Activated CD4-positive, alpha-beta memory T cell treated with anti-CD3 and anti-CD28 coated beads, Interleukin-2, amount 10 ng/mL, durations not matched to agents 7 days and 5 days (primary cell): Measurements from ENCODE around the gene ADAMTSL2. TPM values are rescaled to one million over a fixed set of nuclear protein-coding genes. Genes with fewer than 3 reads are reported as not detected.

Experiments
- CTCF ChIA-PET: fragments of 350-600 bp; sonication (Branson Sonifier 250); formaldehyde crosslinking; loops from one replicate; lab custom pipeline; 2021; ENCODE audit warnings: antibody characterized with exemption, inconsistent platforms; lab: Charles Lee
- POLR2A ChIA-PET: fragments of 350-600 bp; sonication (Branson Sonifier 250); formaldehyde crosslinking; loops from one replicate; lab custom pipeline; 2021; ENCODE audit warnings: antibody characterized with exemption; lab: Charles Lee
- DNase-seq: peaks from one replicate; pipeline ENCODE4 v3.0.0-alpha.2; 2020
- H3K27ac Mint-ChIP-seq: one replicate; pipeline ENCODE4 v1.8.0; 2021; ENCODE audit warnings: mild to moderate bottlenecking, mixed read lengths
- H3K27me3 Mint-ChIP-seq: one replicate; pipeline ENCODE4 v1.8.0; 2021; ENCODE audit warnings: mixed read lengths
- H3K36me3 Mint-ChIP-seq: one replicate; pipeline ENCODE4 v1.8.0; 2021; ENCODE audit warnings: low read depth, mixed read lengths
- H3K4me1 Mint-ChIP-seq: one replicate; pipeline ENCODE4 v1.8.0; 2021; ENCODE audit warnings: mixed read lengths
- H3K4me3 Mint-ChIP-seq: one replicate; pipeline ENCODE4 v1.8.0; 2021; ENCODE audit warnings: mild to moderate bottlenecking, mixed read lengths
- H3K9me3 Mint-ChIP-seq: one replicate; pipeline ENCODE4 v1.8.0; 2021; ENCODE audit warnings: mixed read lengths
- total RNA-seq, 2 experiments: library from RNA; stranded (reverse); gene quantifications; one replicate each; pipeline ENCODE4 v1.2.3, GENCODE V29; 2021

ADAMTSL2 gene
- total RNA-seq, 2 experiments from 2014 or later: not detected

GRCh38 chr9:133526721-133527321, 7.7 kb upstream of the ADAMTSL2 start:
- Mint-ChIP-seq H3K9me3 (no peaks in the 10 kb centered on the region), H3K4me1 (no peaks in the 10 kb centered on the region), H3K36me3 (no peaks in the 10 kb centered on the region), H3K27ac (no peak overlapping the region), H3K4me3 (no peak overlapping the region), H3K27me3 (peaks cover 5% of the 10 kb centered on the region)
- ChIA-PET POLR2A (no interaction called here), CTCF (no interaction called here)
- DNase-seq: no peak

GRCh38 chr9:133527444-133527920, 7.0 kb upstream of the ADAMTSL2 start:
- ChIA-PET CTCF (no interaction called here), POLR2A (no interaction called here)
- no peaks in the 10 kb centered on the region for H3K4me1 Mint-ChIP-seq
- H3K27ac Mint-ChIP-seq: no peak overlapping the region
- H3K4me3 Mint-ChIP-seq: no peak overlapping the region
- peaks cover 5% of the 10 kb centered on the region for H3K27me3 Mint-ChIP-seq
- DNase-seq: no peak
- H3K36me3 Mint-ChIP-seq: no peaks in the 10 kb centered on the region
- H3K9me3 Mint-ChIP-seq: no peaks in the 10 kb centered on the region

- Mint-ChIP-seq H3K36me3 (no peaks in the 10 kb centered on the region), H3K27me3 (peaks cover 12% of the 10 kb centered on the region), H3K4me3 (no peak overlapping the region), H3K27ac (no peak overlapping the region), H3K9me3 (no peaks in the 10 kb centered on the region), H3K4me1 (no peaks in the 10 kb centered on the region)
- CTCF ChIA-PET: no interaction called here
- POLR2A ChIA-PET: no interaction called here
- no peak for DNase-seq
Observed at GRCh38 chr9:133528001-133528875, 6.3 kb upstream of the ADAMTSL2 start.

GRCh38 chr9:133528876-133529241, 5.6 kb upstream of the ADAMTSL2 start:
- Mint-ChIP-seq H3K27me3 (peaks cover 17% of the 10 kb centered on the region), H3K27ac (no peak overlapping the region), H3K9me3 (no peaks in the 10 kb centered on the region), H3K36me3 (no peaks in the 10 kb centered on the region), H3K4me3 (no peak overlapping the region), H3K4me1 (no peaks in the 10 kb centered on the region)
- DNase-seq: no peak
- ChIA-PET POLR2A (no interaction called here), CTCF (no interaction called here)

GRCh38 chr9:133529457-133529856, 5.0 kb upstream of the ADAMTSL2 start:
- no peak overlapping the region for H3K4me3 Mint-ChIP-seq
- H3K36me3 Mint-ChIP-seq: no peaks in the 10 kb centered on the region
- no peak overlapping the region for H3K27ac Mint-ChIP-seq
- no peaks in the 10 kb centered on the region for H3K4me1 Mint-ChIP-seq
- no peaks in the 10 kb centered on the region for H3K9me3 Mint-ChIP-seq
- ChIA-PET POLR2A (no interaction called here), CTCF (no interaction called here)
- DNase-seq: no peak
- peaks cover 19% of the 10 kb centered on the region for H3K27me3 Mint-ChIP-seq

- ChIA-PET CTCF (no interaction called here), POLR2A (no interaction called here)
- no peak overlapping the region for H3K4me3 Mint-ChIP-seq
- H3K36me3 Mint-ChIP-seq: no peaks in the 10 kb centered on the region
- H3K27me3 Mint-ChIP-seq: peaks cover 19% of the 10 kb centered on the region
- H3K27ac Mint-ChIP-seq: no peak overlapping the region
- H3K4me1 Mint-ChIP-seq: no peaks in the 10 kb centered on the region
- H3K9me3 Mint-ChIP-seq: no peaks in the 10 kb centered on the region
- DNase-seq: no peak
Observed at GRCh38 chr9:133529874-133530273, 4.6 kb upstream of the ADAMTSL2 start.

- no peak overlapping the region for H3K27ac Mint-ChIP-seq
- no peaks in the 10 kb centered on the region for H3K36me3 Mint-ChIP-seq
- peaks cover 17% of the 10 kb centered on the region for H3K27me3 Mint-ChIP-seq
- POLR2A ChIA-PET: no interaction called here
- H3K9me3 Mint-ChIP-seq: no peaks in the 10 kb centered on the region
- CTCF ChIA-PET: no interaction called here
- H3K4me1 Mint-ChIP-seq: no peaks in the 10 kb centered on the region
- no peak overlapping the region for H3K4me3 Mint-ChIP-seq
- no peak for DNase-seq
Observed at GRCh38 chr9:133531293-133531692, 3.2 kb upstream of the ADAMTSL2 start.

GRCh38 chr9:133532937-133533668, 1.4 kb upstream of the ADAMTSL2 start:
- H3K27ac Mint-ChIP-seq: no peak overlapping the region
- H3K27me3 Mint-ChIP-seq: peaks cover 17% of the 10 kb centered on the region
- DNase-seq: peak; percentile 59
- ChIA-PET CTCF (no interaction called here), POLR2A (no interaction called here)
- H3K36me3 Mint-ChIP-seq: no peaks in the 10 kb centered on the region
- H3K4me1 Mint-ChIP-seq: no peaks in the 10 kb centered on the region
- H3K4me3 Mint-ChIP-seq: no peak overlapping the region
- no peaks in the 10 kb centered on the region for H3K9me3 Mint-ChIP-seq

- H3K27me3 Mint-ChIP-seq: peaks cover 17% of the 10 kb centered on the region
- H3K9me3 Mint-ChIP-seq: no peaks in the 10 kb centered on the region
- POLR2A ChIA-PET: no interaction called here
- CTCF ChIA-PET: no interaction called here
- no peak overlapping the region for H3K4me3 Mint-ChIP-seq
- no peak for DNase-seq
- no peak overlapping the region for H3K27ac Mint-ChIP-seq
- no peaks in the 10 kb centered on the region for H3K36me3 Mint-ChIP-seq
- H3K4me1 Mint-ChIP-seq: no peaks in the 10 kb centered on the region
Observed at GRCh38 chr9:133533857-133534256, 647 bp upstream of the ADAMTSL2 start.

- no peaks in the 10 kb centered on the region for H3K4me1 Mint-ChIP-seq
- H3K27ac Mint-ChIP-seq: no peak overlapping the region
- H3K4me3 Mint-ChIP-seq: no peak overlapping the region
- no peaks in the 10 kb centered on the region for H3K36me3 Mint-ChIP-seq
- ChIA-PET POLR2A (no interaction called here), CTCF (no interaction called here)
- peaks cover 20% of the 10 kb centered on the region for H3K27me3 Mint-ChIP-seq
- no peak for DNase-seq
- H3K9me3 Mint-ChIP-seq: no peaks in the 10 kb centered on the region
Observed at GRCh38 chr9:133535306-133535877, 888 bp downstream of the ADAMTSL2 start.

GRCh38 chr9:133536080-133536479, 1.6 kb downstream of the ADAMTSL2 start:
- H3K4me1 Mint-ChIP-seq: no peaks in the 10 kb centered on the region
- no peak for DNase-seq
- POLR2A ChIA-PET: no interaction called here
- CTCF ChIA-PET: no interaction called here
- no peaks in the 10 kb centered on the region for H3K36me3 Mint-ChIP-seq
- no peak overlapping the region for H3K27ac Mint-ChIP-seq
- no peaks in the 10 kb centered on the region for H3K9me3 Mint-ChIP-seq
- H3K4me3 Mint-ChIP-seq: no peak overlapping the region
- peaks cover 20% of the 10 kb centered on the region for H3K27me3 Mint-ChIP-seq

- Mint-ChIP-seq H3K9me3 (no peaks in the 10 kb centered on the region), H3K4me3 (no peak overlapping the region), H3K27me3 (peaks cover 20% of the 10 kb centered on the region), H3K4me1 (no peaks in the 10 kb centered on the region), H3K36me3 (no peaks in the 10 kb centered on the region), H3K27ac (no peak overlapping the region)
- no peak for DNase-seq
- CTCF ChIA-PET: no interaction called here
- POLR2A ChIA-PET: no interaction called here
Observed at GRCh38 chr9:133536536-133536935, 2.0 kb downstream of the ADAMTSL2 start.

GRCh38 chr9:133537257-133537656, 2.8 kb downstream of the ADAMTSL2 start:
- DNase-seq: no peak
- Mint-ChIP-seq H3K4me3 (no peak overlapping the region), H3K27ac (no peak overlapping the region), H3K9me3 (no peaks in the 10 kb centered on the region), H3K27me3 (peaks cover 20% of the 10 kb centered on the region), H3K36me3 (no peaks in the 10 kb centered on the region), H3K4me1 (no peaks in the 10 kb centered on the region)
- CTCF ChIA-PET: no interaction called here
- POLR2A ChIA-PET: no interaction called here
